Right cardiac atrium (tissue), 5 donors: Measurements from ENCODE around the gene GLIS1. TPM values are rescaled to one million over a fixed set of nuclear protein-coding genes. Genes with fewer than 3 reads are reported as not detected.

Experiments used
- ATAC-seq, 2 donors: fragments of 200-7000 bp; cut with Tn5 transposase; one replicate each; pipeline versions ENCODE4 v1.8.0 to v1.9.1; 2020; ENCODE audit warnings: moderate library complexity in 2 of 2, mild to moderate bottlenecking in 1 of 2
- DNase-seq, 3 donors: peaks; one replicate each; pipeline ENCODE4 v3.0.0-alpha.2; 2020
- H3K27ac ChIP-seq: one replicate; pipeline ENCODE4 v1.5.1; 2013; ENCODE audit warnings: mild to moderate bottlenecking, low read length, control low read depth, moderate library complexity
- H3K27me3 ChIP-seq: one replicate; pipeline ENCODE4 v1.6.1; 2013; ENCODE audit not compliant: control insufficient read depth, insufficient read depth
- H3K4me1 ChIP-seq: one replicate; pipeline ENCODE4 v1.6.1; 2013; ENCODE audit warnings: low read length; ENCODE audit not compliant: control insufficient read depth, insufficient read depth
- H3K4me3 ChIP-seq: one replicate; pipeline ENCODE4 v1.5.1; 2013; ENCODE audit warnings: low read length, control low read depth
- H3K9me3 ChIP-seq: one replicate; pipeline ENCODE4 v1.6.1; 2013; ENCODE audit warnings: low read length; ENCODE audit not compliant: control insufficient read depth
- WGBS: extraction: QIAGEN DNeasy Blood & Tissue Kit; methylation state at CpG from one replicate; pipeline ENCODE4 v1.1.7; 2013; 5-methylcytosine and 5-hydroxymethylcytosine counted together
- intact Hi-C, 4 donors: fragments of 100-400 bp; cut with DNase I; formaldehyde crosslinking; loops; one replicate each; pipeline versions ENCODE4 v1.11.0 to v1.14.0; 2022 to 2023
- polyA plus RNA-seq: library from polyadenylated mRNA; stranded (reverse); fragments of 200-250 nt; gene quantifications from one replicate; pipeline ENCODE4 v1.2.3, GENCODE V29; 2013
- total RNA-seq, 4 donors: library from RNA; stranded (reverse); fragmentation: NEBNext Ultra II Directional; extraction: Animal tissue kit (Norgen Biotek cat#: 25700); gene quantifications; one replicate each; pipeline ENCODE4 v1.2.1, GENCODE V29; 2021
- donor health status: healthy with polysubstance abuse.
- donor health status: DM: no; HTN: yes; CAD: no.
- donor health status: DM: no; HTN: no; CAD: no.
- donor health status: DM: no; HTN: yes; CAD: no; lungs with severe emphysema.
- donor health status: DM: yes; HTN: yes; CAD: no.

Gene GLIS1
- total and polyA plus RNA-seq, 5 donors, result 0.14 to 0.37 (median 0.35) TPM

GRCh38 chr1:53512807-53513755 lies 225.9 kb downstream of the GLIS1 start:
- DNase-seq (peak in 1 of 3 donors; percentile 53), ATAC-seq (no peak)
- no peaks in the 10 kb centered on the region for H3K4me1 ChIP-seq
- intact Hi-C loops, result no loop called here
- 72% methylated on average over 22 of the region's 22 CpGs for WGBS
- no peak overlapping the region for H3K27ac ChIP-seq
- no peaks in the 10 kb centered on the region for H3K9me3 ChIP-seq
- no peaks in the 10 kb centered on the region for H3K27me3 ChIP-seq
- no peak overlapping the region for H3K4me3 ChIP-seq

- Histone ChIP-seq H3K4me3 (no peak overlapping the region), H3K4me1 (no peaks in the 10 kb centered on the region), H3K27me3 (no peaks in the 10 kb centered on the region), H3K9me3 (no peaks in the 10 kb centered on the region), H3K27ac (no peak overlapping the region)
- 39% methylated on average over 19 of the region's 19 CpGs for WGBS
- DNase-seq (peak; percentile 49 to 79 (median 78)), ATAC-seq (peak; percentile 54 to 64)
- intact Hi-C loops, result no loop called here
Measured at GRCh38 chr1:53511933-53512806, 226.8 kb downstream of the GLIS1 start.

GRCh38 chr1:53511323-53511932 lies 227.5 kb downstream of the GLIS1 start:
- DNase-seq (peak in 2 of 3 donors; percentile 71), ATAC-seq (peak; percentile 18 to 45)
- Histone ChIP-seq H3K4me1 (no peaks in the 10 kb centered on the region), H3K9me3 (no peaks in the 10 kb centered on the region), H3K27ac (no peak overlapping the region), H3K4me3 (no peak overlapping the region), H3K27me3 (no peaks in the 10 kb centered on the region)
- intact Hi-C loops, result no loop called here
- WGBS, result 68% methylated on average over 13 of the region's 13 CpGs

GRCh38 chr1:53510215-53510614 lies 228.7 kb downstream of the GLIS1 start:
- no peaks in the 10 kb centered on the region for H3K9me3 ChIP-seq
- no peak overlapping the region for H3K27ac ChIP-seq
- H3K27me3 ChIP-seq, result no peaks in the 10 kb centered on the region
- WGBS, result 93% methylated on average over 7 of the region's 7 CpGs
- H3K4me1 ChIP-seq, result no peaks in the 10 kb centered on the region
- ATAC-seq (no peak), DNase-seq (peak in 1 of 3 donors; percentile 33)
- intact Hi-C loops, result no loop called here
- no peak overlapping the region for H3K4me3 ChIP-seq

GRCh38 chr1:53509775-53510174 lies 229.2 kb downstream of the GLIS1 start:
- no peak for ATAC-seq
- intact Hi-C loops, result no loop called here
- no peak overlapping the region for H3K27ac ChIP-seq
- no peaks in the 10 kb centered on the region for H3K27me3 ChIP-seq
- no peaks in the 10 kb centered on the region for H3K4me1 ChIP-seq
- peak in 1 of 3 donors; percentile 39 for DNase-seq
- no peak overlapping the region for H3K4me3 ChIP-seq
- no peaks in the 10 kb centered on the region for H3K9me3 ChIP-seq
- WGBS, result 90% methylated on average over 13 of the region's 13 CpGs

- Histone ChIP-seq H3K4me1 (no peaks in the 10 kb centered on the region), H3K9me3 (no peaks in the 10 kb centered on the region), H3K4me3 (no peak overlapping the region), H3K27ac (no peak overlapping the region), H3K27me3 (no peaks in the 10 kb centered on the region)
- intact Hi-C loops, result no loop called here
- WGBS, result 73% methylated on average over 23 of the region's 23 CpGs
- no peak for ATAC-seq
- peak in 1 of 3 donors; percentile 39 for DNase-seq
Measured at GRCh38 chr1:53508991-53509666, 229.8 kb downstream of the GLIS1 start.

GRCh38 chr1:53508056-53508990 lies 230.6 kb downstream of the GLIS1 start:
- H3K9me3 ChIP-seq, result no peaks in the 10 kb centered on the region
- intact Hi-C loops, result no loop called here
- H3K4me3 ChIP-seq, result no peak overlapping the region
- H3K27ac ChIP-seq, result no peak overlapping the region
- ATAC-seq (no peak), DNase-seq (peak in 2 of 3 donors; percentile 41 to 49)
- H3K27me3 ChIP-seq, result no peaks in the 10 kb centered on the region
- 93% methylated on average over 22 of the region's 22 CpGs for WGBS
- H3K4me1 ChIP-seq, result no peaks in the 10 kb centered on the region

- Histone ChIP-seq H3K27me3 (no peaks in the 10 kb centered on the region), H3K4me1 (no peaks in the 10 kb centered on the region), H3K4me3 (no peak overlapping the region), H3K27ac (no peak overlapping the region), H3K9me3 (no peaks in the 10 kb centered on the region)
- WGBS, result 92% methylated on average over 13 of the region's 13 CpGs
- DNase-seq (peak in 1 of 3 donors; percentile 43), ATAC-seq (no peak)
- intact Hi-C loops, result no loop called here
Measured at GRCh38 chr1:53507116-53507820, 231.7 kb downstream of the GLIS1 start.

- intact Hi-C loops, result no loop called here
- Histone ChIP-seq H3K27me3 (no peaks in the 10 kb centered on the region), H3K9me3 (no peaks in the 10 kb centered on the region), H3K27ac (no peak overlapping the region), H3K4me3 (no peak overlapping the region), H3K4me1 (no peaks in the 10 kb centered on the region)
- WGBS, result 94% methylated on average over 25 of the region's 25 CpGs
- ATAC-seq (no peak), DNase-seq (peak in 1 of 3 donors; percentile 41)
Measured at GRCh38 chr1:53506355-53507050, 232.5 kb downstream of the GLIS1 start.
